ENCODE results near the gene AK1. TPM values are rescaled to one million over a fixed set of nuclear protein-coding genes. Genes with fewer than 3 reads are reported as not detected.

The AK1 gene
- total RNA-seq, 1 donor = 37.1 TPM

DNA sequence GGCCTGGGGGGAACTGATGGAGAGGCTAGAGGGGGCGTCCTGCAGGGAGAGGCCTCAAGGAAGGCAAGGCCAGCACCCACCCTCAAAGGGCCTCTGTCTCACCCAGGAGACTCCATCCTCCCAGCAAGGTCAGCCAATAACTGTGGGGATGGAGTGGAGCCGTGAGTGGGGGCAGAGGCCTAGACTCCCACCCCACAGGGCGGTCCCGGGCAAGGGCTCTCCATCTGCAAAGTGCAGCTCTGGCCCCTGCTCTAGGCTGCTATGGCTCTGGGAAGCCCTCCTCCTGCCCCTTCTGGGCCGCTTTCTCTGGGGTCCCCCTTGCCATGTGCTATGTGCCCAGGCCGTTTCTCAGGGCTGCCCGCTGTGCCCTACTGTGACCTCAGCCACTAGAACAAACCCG lies 60.7 kb downstream of the AK1 start:
- no peak for DNase-seq (ENCODE audit: low read depth)
- TF ChIP-seq, protein P1, sequence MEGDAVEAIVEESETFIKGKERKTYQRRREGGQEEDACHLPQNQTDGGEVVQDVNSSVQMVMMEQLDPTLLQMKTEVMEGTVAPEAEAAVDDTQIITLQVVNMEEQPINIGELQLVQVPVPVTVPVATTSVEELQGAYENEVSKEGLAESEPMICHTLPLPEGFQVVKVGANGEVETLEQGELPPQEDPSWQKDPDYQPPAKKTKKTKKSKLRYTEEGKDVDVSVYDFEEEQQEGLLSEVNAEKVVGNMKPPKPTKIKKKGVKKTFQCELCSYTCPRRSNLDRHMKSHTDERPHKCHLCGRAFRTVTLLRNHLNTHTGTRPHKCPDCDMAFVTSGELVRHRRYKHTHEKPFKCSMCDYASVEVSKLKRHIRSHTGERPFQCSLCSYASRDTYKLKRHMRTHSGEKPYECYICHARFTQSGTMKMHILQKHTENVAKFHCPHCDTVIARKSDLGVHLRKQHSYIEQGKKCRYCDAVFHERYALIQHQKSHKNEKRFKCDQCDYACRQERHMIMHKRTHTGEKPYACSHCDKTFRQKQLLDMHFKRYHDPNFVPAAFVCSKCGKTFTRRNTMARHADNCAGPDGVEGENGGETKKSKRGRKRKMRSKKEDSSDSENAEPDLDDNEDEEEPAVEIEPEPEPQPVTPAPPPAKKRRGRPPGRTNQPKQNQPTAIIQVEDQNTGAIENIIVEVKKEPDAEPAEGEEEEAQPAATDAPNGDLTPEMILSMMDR (IDR thresholded peaks at IDR 0.05; ENCODE audit: insufficient read depth, low read depth, low read length) = no peak
- H3K4me3 ChIP-seq (ENCODE audit: low read depth, low read length) = no peak overlapping the region

Small RNAs within 50 kb of the gene (small RNA-seq; reads per million reads assigned to genes)
- gene MIR4672 (0.75 reads per million), gene RF00019 (not detected), gene RNA5SP296 (not detected)

Other genes starting within 250 kb of the AK1 start
- under 0.01 TPM in 2 replicates for gene CFAP157, start 170.7 kb downstream of the AK1 start, total RNA-seq
- 11.7 and 16.4 TPM in 2 replicates for gene PTRH1, start 162.0 kb downstream of the AK1 start, total RNA-seq
- not detected in 2 replicates for gene TTC16, start 161.6 kb downstream of the AK1 start, total RNA-seq
- gene TOR2A, start 142.4 kb downstream of the AK1 start, total RNA-seq = 4.2 and 5.2 TPM in 2 replicates
- 0.32 and 0.43 TPM in 2 replicates for gene SH2D3C, start 99.0 kb downstream of the AK1 start, total RNA-seq
- gene CDK9, start 91.6 kb downstream of the AK1 start, total RNA-seq = 37.0 and 50.1 TPM in 2 replicates
- 77.7 and 93.7 TPM in 2 replicates for gene FPGS, start 74.8 kb downstream of the AK1 start, total RNA-seq
- gene ENG, start 23.0 kb downstream of the AK1 start, total RNA-seq = 25.8 and 30.7 TPM in 2 replicates
- gene ST6GALNAC6, start 21.9 kb upstream of the AK1 start, total RNA-seq = 39.9 and 44.0 TPM in 2 replicates
- 30.0 and 34.1 TPM in 2 replicates for gene ST6GALNAC4, start 39.4 kb upstream of the AK1 start, total RNA-seq
- gene PIP5KL1, start 53.1 kb upstream of the AK1 start, total RNA-seq = 2.6 and 3.5 TPM in 2 replicates
- 11.2 and 11.9 TPM in 2 replicates for gene DPM2, start 60.2 kb upstream of the AK1 start, total RNA-seq
- 15.5 and 16.4 TPM in 2 replicates for gene EEIG1, start 103.3 kb upstream of the AK1 start, total RNA-seq
- 6.8 and 10.8 TPM in 2 replicates for gene NAIF1, start 189.6 kb upstream of the AK1 start, total RNA-seq
- gene SLC25A25, start 190.6 kb upstream of the AK1 start, total RNA-seq = 36.1 and 47.5 TPM in 2 replicates